NCI-H2227 (cell line): ENCODE data around the gene CEP97.
A peak's percentile ranks its signal among the peaks of the same experiment; 100 is the strongest.
"Not testable (repeated sequence)": the region's sequence is repeated elsewhere in the genome, so short reads cannot be mapped to it uniquely, and the experiment has no call there.

Experiments used
- DNase-seq: peaks from one replicate; lab custom pipeline; 2025; ENCODE audit not compliant: unreplicated experiment; lab: John Stamatoyannopoulos, UW

CEP97 gene

GRCh38 chr3:101758224-101758623 is 33.8 kb downstream of the CEP97 start:
- DNase-seq = no peak

DNA sequence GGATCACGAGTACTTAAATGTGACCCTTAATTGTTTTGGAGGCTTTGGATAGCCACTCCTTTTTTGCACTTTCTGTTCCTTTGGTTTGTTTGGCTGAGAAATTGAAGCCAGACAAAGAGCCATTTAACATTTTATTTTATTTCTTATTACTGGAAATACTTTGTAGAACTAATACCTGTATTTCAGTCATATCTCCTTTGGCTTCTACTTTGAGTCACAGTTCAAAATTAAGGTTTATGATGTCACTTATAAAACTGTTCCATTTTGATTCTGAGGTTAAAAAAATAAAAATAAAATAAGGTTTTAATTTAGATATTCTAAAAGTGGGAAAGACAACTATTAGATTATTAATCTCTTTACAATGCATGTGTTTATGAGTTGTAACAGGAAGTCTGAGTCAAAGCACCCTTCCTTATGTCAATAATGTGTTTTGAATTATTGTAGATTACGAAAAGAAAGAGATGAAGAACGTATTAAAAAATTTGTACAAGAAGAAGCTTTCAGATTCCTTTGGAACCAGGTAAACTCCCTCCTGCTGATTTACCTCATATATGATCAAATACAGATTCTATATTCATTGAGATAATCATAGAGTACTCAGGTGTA is 37.7 kb downstream of the CEP97 start:
- no peak for DNase-seq

DNA sequence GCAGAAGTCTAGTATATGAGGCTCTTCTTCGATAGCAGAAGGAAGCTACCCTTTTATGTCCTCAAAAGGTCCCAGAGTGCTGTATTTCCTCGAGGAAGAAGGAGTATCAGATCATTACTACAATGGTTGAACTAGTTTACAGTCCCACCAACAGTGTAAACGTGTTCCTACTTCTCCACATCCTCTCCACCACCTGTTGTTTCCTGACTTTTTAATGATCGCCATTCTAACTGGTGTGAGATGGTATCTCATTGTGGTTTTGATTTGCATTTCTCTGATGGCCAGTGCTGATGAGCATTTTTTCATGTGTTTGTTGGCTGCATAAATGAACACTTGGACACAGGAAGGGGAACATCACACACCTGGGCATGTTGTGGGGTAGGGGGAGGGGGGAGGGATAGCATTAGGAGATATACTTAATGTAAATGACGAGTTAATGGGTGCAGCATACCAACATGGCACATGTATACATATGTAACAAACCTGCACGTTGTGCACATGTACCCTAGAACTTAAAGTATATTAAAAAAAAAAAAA is 53.4 kb downstream of the CEP97 start:
- not testable (repeated sequence) for DNase-seq

- no peak for DNase-seq
These were observed 54.1 kb downstream of the CEP97 start for GRCh38 chr3:101778385-101779046.

- DNase-seq = peak; percentile 83
These were observed 54.8 kb downstream of the CEP97 start, which contains the start of gene NXPE3 for GRCh38 chr3:101779047-101779821. NXPE3 (plus strand) TSS chr3:101779211; CDS start chr3:101785597, 6,386 bp downstream.

DNA sequence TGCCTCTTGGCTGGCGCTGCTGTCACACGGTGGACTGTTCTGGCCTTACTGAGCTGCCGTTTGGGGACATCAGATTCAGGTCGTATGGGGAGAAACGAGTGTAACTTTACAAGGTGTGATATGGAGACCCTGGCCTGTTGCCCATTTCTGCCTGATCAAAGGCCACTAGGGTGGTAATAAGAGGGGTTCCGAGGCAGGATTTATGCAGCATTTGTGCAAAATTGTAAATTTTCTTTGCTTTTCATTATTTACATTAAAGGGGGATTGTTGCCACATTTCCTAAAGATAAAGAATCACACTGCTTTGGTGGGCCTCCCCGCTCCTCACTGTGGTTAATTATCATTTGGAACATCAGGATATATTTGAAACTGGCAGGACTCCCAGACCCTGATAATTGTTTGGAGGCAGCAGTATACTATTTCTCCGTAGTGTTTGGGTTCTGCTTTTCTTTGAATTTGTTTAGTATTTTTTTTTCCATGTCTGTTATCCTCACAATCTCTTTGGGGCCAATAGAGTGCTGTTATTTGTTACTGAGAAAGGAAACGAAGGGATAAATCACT is 55.5 kb downstream of the CEP97 start:
- DNase-seq = no peak

GRCh38 chr3:101780661-101781060 is 56.2 kb downstream of the CEP97 start:
- DNase-seq = no peak

GRCh38 chr3:101781166-101781565 is 56.8 kb downstream of the CEP97 start:
- DNase-seq = no peak

DNA sequence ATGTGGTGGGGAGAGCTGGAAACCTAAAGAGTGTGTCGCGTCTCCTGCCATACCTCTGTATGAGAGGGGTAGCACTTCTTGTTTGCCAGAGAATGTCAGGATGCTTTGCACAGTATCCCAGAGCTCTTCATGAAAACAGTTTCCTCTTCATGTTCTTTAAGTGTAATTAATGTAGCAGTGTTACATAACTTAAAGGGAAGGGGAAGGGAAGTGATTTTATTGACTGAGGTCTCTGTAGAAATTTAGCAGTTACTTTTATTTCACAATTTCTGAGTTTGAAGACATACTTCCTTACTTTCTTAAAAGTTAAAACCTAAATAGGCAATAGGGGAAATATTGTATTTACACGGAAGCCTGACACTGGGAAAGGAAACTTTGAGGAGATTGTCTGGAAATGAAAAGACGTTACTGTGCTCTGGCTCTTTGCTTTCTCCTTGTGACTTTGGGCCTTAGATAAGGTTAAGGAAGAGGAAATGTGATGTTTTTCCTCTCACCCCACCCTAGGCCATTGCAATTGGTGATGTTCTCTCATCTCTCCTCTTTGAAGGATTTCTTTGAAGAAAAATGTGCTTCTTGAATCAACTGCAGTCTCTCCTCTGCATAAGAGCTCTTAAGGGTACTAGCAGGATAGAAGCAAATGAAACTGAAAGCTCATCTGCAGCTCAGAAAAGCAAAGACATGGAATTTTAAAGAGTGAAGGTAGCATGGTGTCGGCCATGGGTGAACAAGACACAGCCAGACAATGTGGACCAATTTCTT is 60.6 kb downstream of the CEP97 start:
- no peak for DNase-seq

- no peak for DNase-seq
These were observed 67.4 kb downstream of the CEP97 start for GRCh38 chr3:101791778-101792177.

DNA sequence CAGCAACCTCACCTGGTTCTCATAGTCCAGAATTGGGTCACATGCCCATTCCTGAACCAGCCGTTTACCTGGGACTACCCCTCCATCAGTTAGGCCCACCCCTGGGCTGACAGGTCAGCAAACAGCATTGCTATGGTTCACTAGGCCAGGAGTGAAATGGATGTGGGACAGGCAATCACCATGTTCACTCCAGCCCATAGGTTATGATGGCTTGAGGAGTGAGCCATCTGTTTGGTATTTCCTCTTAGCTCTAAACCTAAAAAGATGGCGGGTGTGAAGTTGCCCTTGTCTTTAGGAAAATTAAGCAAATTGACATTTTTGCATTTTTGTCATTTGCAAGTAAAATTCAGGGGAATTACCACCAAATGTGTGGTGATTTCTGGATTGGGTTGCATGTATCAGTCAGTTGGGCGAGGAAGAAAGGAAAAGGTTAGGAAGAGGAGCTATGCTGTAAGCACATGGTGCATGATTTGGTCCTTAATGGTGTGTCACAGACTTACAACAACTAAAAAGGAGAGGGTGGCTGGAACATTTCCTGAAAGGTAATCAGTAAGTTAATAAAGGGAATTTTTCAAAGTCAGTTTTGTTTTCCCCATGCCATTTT is 71.8 kb downstream of the CEP97 start:
- no peak for DNase-seq

DNA sequence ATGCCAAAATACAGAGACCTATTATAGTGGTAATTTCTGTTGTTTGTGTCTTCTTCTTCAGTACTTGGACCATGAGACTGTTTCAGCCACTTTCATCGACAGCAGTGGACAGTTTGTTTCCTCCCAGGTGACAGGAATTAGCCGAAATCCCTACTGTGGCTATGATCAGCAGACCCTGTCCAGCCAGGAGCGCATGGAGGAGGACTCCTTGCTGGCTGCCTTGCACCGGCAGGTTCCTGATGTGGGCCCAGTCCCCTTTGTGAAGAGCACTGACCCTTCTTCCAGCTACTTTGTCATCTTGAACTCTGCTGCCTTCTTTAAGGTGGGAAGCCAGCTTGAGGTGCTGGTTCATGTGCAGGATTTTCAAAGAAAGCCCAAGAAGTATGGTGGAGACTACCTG is 76.8 kb downstream of the CEP97 start:
- DNase-seq = no peak

GRCh38 chr3:101802179-101802578 is 77.8 kb downstream of the CEP97 start:
- no peak for DNase-seq

- peak; percentile 74 for DNase-seq
These were observed 78.9 kb downstream of the CEP97 start for GRCh38 chr3:101803173-101803782.

DNA sequence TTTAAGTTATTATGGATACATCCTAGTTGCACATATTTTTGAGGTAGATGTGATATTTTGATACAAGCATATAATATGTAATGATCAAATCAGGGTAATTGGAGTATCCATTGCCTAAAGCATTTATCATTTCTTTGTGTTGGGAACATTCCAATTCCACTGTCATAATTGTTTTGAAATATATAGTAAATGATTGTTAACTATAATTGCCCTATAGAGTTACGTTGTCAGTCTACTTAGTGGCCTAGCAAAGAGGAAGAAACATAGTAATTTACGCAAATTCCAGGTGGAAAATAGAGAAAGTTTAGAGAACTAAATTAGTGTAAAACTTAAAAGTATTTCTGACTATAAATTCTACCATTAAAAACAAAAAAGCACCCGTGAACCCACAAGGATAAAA is 79.5 kb downstream of the CEP97 start:
- DNase-seq = no peak

DNA sequence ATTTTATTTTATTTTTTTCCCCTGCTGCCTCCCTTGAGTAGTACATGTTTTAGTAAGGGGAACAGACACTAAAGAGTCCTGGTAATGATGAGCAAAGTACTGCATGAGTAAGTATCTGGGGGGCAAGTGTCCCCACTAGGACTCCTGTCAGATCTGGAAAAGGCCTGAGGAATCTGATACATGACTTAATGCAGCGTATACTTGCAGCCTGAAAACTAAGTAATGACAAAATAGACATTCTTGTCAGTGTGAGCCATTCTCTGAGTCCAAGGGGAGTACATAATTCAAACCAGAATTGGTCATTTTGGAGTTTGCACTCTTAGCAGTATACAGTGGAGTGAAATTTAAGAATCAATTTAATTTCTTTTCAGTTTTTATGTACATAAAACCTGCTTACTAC is 82.1 kb downstream of the CEP97 start:
- DNase-seq = no peak

GRCh38 chr3:101807888-101808287 is 83.5 kb downstream of the CEP97 start:
- no peak for DNase-seq

- peak; percentile 43 for DNase-seq
These were observed 85.0 kb downstream of the CEP97 start for GRCh38 chr3:101809178-101810021.

DNA sequence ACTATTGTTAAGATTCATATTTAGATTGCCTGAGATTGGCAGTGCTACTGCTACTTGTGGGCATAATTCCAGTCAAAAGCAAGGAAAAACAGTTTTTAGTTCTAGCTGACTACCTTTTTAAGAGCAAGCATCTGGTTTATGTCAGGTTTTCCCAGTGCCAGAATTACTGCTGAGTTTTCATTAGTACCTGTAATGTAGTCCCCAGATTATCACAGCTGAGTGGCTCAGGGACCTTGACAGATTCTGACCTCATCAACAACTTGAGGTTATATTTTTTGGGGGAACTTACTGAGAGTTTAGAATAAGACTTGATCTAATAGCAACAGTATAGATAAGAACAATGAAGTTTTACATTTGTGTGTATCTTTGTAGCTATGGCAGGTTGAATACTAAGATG is 85.6 kb downstream of the CEP97 start:
- DNase-seq = no peak
